Measurements from ENCODE around the gene PLSCR4. TPM values are rescaled to one million over a fixed set of nuclear protein-coding genes. Genes with fewer than 3 reads are reported as not detected.
"Not testable (repeated sequence)": the region's sequence is repeated elsewhere in the genome, so short reads cannot be mapped to it uniquely, and the experiment has no call there.

Gene PLSCR4, protein sequence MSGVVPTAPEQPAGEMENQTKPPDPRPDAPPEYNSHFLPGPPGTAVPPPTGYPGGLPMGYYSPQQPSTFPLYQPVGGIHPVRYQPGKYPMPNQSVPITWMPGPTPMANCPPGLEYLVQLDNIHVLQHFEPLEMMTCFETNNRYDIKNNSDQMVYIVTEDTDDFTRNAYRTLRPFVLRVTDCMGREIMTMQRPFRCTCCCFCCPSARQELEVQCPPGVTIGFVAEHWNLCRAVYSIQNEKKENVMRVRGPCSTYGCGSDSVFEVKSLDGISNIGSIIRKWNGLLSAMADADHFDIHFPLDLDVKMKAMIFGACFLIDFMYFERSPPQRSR
- total RNA-seq = 16.2 TPM
- long read RNA-seq, transcript PLSCR4-201 (9 exons, 3,303 nt) = major isoform, 10 of 21 reads
- long read RNA-seq, partial matches to known transcripts = 3 of 21 reads
- long read RNA-seq, other reads (novel, unspliced or antisense) = 5 of 21 reads

DNA sequence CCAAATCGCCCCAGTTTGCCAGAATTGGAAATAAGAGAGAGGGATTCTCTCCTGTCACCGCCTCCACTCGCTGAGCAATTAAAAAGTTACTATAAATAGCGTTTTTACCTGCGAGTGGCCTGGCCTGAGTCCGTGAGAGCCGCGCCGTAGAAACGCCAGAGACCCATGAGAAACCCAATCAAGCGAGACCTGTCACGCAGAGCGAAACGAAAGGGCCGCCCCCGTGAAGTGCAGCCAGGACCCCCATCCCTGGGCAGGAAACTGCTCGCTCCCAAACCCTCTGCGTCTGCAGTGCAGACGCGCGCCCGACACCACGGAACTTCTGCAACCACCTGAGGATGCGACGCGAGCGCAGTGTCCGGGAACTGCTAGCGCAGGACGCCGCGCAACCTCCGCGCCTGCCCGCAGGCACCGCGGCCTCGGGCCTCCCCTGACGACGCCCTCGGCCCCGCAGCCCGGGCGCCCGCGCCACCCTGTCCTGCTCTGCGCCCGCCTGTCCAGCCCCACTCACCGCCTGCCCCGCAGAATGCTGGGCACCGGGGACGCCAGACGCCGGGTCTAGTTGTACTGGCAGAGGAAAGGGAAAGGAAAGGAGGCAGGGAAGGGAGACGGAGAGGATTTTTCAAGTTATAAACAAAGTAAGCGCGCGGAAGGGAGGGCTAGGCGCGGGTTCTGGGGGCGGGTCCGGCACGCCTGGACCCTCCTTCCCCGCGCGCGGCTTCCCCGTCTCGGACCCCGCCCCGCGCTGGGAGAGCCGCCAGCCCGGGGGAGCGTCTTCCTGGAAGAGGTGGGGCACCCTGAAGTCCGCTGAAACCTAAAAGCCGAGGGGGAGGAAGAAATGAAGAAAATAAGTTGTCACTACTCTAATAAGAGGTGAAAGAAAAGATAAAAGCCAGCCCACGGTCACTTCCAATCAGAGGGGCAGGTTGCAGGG is at the start of gene PLSCR4:
PLSCR4 (minus strand) TSS at position 657 of the 934 bp plus-strand sequence. CDS start 29,034 bp downstream, outside the sequence.
- DNase-seq = peak; percentile 91
- peak; percentile 96 for ATAC-seq (ENCODE audit: poor library complexity)
- intact Hi-C loops (cut with DNase I) = no loop called here

DNA sequence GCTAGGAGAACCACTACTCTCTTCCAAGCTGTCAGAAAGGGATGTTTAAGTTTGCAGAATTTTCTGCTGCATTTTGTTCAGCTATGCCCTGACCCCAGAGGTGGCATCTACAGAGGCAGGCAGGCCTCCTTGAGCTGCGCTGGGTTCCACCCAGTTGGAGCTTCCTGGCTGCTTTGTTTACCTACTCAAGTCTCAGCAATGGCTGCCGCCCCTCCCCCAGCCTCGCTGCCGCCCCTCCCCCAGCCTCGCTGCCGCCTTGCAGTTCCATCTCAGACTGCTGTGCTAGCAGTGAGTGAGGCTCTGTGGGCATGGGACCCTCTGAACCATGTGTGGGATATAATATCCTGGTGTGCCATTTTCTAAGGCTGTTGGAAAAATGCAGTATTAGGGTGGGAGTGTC is 42.5 kb upstream of the PLSCR4 start:
- ATAC-seq (ENCODE audit: poor library complexity); DNase-seq; intact Hi-C loops (cut with DNase I): not testable (repeated sequence)

DNA sequence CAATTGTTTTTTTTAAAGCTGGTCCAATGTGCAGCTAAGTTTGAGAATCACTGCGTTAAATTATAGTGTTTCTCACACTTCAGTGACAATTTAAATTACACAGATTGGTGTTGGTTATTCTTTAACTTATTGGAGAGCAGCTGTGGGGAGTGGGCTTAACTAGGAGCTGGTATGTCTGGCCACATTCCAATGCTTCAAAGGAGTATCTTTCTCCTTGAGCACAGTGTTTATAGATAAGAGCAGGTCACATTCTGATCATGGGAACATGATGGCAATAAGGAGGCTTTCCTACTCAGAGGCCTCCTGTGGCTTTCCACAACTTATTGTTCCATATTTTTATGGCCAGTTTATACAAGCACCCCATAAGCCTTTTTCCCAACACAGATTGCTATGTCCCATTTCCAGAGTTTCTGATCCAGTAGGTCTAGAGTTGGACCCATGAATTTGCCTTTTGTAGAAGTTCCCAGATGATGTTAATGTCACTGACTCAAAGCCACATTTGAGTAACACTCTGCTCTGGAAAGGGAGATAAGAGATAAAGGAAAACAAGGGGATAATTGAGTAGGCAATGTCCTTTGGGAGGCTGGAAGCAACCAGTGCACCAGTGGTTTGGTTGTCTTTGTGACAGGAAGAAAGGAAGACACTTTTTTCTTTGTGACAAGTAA is 33.0 kb upstream of the PLSCR4 start:
- DNase-seq = no peak
- ATAC-seq (ENCODE audit: poor library complexity) = no peak
- intact Hi-C loops (cut with DNase I) = no loop called here

DNA sequence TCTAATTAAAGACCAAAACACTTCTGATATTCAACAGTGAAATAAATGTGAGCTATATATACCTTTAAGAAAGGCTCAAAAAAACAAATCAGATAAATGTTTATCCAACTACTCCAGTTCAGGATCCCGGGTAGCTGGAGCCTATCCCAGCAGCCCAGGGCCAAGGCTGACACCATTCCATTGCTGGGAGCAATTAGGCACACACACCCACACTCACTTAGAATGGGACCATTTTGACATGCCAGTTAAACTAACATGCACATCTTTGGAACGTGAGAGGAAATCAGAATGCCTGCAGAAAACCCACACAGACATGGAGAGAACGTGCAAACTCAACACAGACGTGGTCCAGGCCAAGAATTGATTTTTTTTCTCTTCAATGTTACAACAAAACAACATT is 30.0 kb upstream of the PLSCR4 start:
- ATAC-seq (ENCODE audit: poor library complexity) = no peak
- peak; percentile 48 for DNase-seq
- intact Hi-C loops (cut with DNase I) = no loop called here

DNA sequence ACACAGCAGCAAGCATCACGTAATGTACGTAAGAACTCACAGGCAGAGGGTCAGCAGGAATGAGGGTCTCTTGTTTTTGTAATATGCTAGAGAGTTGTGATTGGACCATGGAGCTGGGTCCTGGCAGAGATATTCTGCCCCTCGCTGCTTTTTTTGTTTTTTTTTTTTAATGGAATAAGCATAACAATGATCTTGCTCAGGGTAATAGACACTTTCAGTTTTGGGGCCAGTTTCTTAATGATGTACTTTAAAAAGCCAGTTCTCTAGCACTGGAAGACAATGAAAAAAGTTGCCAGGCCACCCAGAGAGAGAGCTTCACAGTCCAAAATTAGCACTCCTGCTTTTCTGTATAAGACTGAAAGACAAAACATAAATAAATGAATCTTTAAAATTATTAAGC is 29.0 kb upstream of the PLSCR4 start:
- ATAC-seq (ENCODE audit: poor library complexity) = no peak
- intact Hi-C loops (cut with DNase I) = no loop called here
- no peak for DNase-seq

DNA sequence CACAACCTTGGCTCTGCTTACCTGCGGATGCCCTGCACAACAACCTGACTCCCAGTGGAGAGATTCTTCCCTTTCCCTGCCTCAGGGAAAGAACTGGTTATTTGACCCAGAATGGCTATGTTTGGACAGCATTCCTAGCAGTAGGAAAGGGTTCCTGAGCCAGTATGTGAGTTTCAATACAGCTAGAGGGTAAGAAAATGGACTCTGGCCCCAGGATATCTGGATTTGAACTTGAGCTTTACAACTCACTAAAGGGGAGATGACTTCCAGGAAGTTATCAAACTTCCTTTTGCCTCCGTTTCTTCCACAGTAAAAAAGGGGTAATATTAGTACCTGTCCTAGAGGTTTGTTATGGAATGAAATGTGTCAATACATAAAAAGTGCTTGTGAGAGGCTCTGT is 28.1 kb upstream of the PLSCR4 start:
- DNase-seq = no peak
- intact Hi-C loops (cut with DNase I) = no loop called here
- no peak for ATAC-seq (ENCODE audit: poor library complexity)

DNA sequence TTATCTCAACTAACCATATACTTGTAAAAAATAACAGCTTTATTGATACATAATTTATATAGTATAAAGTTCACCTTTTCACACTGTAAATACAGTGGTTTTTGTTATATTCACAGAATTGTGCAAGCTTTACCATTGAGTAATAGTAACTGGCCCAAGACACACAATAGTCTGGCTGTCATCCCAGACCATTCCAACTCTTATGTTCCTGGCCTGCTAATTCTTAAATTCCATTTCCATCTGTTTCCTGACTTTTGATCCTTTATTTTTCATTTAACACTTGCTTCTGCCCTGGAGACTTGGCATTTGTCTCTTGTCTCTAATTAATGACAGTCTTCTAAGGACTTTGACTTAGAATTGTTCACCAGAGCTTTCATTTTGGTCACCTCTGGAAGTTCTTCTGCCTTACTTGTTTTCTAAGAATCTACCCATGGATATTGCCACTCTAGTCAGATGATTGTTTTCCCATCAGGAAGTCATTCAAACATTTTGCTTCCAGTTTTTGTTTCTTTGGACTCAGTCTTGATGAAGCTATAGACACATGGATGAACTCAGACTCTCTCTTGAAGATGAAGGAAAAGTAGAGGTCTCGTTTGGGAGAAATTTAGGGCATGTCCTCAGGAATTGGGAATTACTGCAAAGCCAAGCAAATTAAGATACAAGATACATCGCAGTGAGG is 27.2 kb upstream of the PLSCR4 start:
- intact Hi-C loops (cut with DNase I) = no loop called here
- DNase-seq (no peak), ATAC-seq (ENCODE audit: poor library complexity) (peak; percentile 80)

DNA sequence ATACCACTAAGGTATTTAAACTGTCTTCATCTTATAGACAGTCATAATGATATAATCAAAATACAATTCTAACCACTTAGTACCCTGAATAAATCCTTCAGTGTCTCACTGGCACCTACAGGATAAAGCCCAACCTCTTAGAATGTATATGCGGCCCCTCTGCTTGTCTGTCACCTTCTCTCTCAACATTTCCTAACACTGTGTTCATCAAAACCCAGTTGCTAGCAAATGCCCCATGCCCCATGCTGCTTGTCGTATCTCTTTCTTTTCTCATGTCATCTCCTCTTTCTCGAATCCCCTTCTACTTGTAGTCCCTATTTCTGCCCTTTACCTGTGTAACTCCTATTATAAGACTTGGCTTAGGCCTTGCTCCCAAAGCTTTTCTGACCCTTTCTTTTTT is 24.6 kb upstream of the PLSCR4 start:
- intact Hi-C loops (cut with DNase I) = no loop called here
- DNase-seq = no peak
- ATAC-seq (ENCODE audit: poor library complexity) = no peak

DNA sequence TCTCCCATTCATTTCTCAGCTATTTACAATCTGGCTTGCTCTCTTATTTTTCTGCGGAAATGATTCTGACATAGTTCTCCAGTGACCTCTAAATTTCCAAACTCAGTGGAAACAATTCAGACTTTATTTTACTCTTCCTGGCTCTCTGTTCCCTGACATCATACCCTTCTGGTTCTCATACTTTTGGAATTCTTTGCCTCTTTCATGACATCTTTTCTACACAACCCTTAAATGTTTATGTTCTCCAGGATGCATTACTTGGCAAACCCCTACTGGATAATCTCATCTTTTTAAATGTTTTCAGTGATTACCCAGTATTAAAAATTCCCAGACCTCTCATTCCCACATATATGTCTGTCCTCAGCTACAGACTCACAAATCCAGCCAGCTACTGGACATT is 23.9 kb upstream of the PLSCR4 start:
- DNase-seq (no peak), ATAC-seq (ENCODE audit: poor library complexity) (peak; percentile 69)
- intact Hi-C loops (cut with DNase I) = no loop called here

DNA sequence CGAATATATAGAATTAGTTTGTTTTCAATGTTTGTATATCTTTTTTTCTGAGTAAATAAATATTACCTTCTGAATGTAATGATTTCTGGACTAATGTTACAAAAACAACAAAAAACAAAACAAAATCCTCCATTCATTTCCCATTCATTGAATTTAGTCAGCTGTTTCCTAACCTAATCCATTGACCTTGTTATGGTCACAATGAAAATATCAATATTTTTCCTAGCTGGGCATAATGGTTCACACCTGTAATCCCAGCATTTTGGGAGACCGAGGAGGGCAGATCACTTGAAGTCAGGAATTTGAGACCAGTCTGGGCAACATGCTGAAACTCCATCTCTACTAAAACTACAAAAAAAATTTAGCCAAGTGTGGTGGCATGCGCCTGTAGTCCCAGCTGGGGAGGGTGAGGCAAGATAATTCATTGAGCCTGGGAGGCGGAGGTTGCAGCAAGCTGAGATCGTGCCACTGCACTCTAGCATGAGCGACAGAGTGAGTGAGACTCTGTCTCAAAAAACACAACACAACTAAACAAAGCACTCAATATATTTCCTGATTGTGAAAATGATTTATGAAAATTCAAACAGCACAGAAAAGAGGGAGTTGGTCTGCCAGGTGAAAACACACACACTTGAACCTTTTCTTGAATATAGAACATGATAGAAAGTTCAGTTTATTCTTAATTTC is 23.0 kb upstream of the PLSCR4 start:
- intact Hi-C loops (cut with DNase I) = no loop called here
- ATAC-seq (ENCODE audit: poor library complexity) = no peak
- DNase-seq = no peak

DNA sequence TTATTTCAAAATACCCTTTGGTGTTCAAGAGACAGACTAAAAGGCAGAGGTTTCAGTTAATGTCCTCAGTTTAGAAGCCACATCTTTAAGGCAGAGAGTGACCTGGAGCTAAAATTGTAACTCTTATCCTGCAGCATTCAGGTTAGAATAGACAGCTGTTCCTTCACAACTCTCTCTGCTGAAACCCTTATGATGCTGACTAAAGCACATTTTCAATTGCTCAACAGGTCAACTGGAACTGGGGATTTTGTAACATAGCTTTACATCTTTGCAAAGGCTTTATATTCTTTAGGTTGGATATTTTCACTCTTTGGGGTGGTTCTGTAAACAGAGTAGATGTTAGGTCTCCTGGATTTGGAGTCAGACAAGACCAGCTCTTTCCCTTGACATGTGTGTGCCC is 20.3 kb upstream of the PLSCR4 start:
- DNase-seq = no peak
- intact Hi-C loops (cut with DNase I) = no loop called here

DNA sequence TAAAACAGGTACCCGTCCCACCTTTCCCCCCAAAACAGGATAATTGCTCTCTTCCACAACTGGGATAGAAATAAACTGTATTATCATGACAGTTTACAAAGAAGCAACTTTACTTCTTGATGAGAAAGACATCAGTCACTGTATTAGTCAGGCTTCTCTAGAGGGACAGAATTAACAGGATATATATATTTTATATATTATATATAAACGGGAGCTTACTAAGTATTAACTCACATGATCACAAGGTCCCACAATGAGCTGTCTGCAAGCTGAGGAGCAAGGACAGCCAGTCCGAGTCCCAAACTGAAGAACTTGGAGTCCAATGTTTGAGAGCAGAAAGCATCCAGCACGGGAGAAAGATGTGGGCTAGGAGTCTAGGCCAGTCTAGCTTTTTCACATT is 18.4 kb upstream of the PLSCR4 start:
- ATAC-seq (ENCODE audit: poor library complexity) = no peak
- intact Hi-C loops (cut with DNase I) = no loop called here
- DNase-seq = no peak

More for the DNA sequence above, 20.3 kb upstream of the PLSCR4 start:
- no peak for ATAC-seq (ENCODE audit: poor library complexity)

DNA sequence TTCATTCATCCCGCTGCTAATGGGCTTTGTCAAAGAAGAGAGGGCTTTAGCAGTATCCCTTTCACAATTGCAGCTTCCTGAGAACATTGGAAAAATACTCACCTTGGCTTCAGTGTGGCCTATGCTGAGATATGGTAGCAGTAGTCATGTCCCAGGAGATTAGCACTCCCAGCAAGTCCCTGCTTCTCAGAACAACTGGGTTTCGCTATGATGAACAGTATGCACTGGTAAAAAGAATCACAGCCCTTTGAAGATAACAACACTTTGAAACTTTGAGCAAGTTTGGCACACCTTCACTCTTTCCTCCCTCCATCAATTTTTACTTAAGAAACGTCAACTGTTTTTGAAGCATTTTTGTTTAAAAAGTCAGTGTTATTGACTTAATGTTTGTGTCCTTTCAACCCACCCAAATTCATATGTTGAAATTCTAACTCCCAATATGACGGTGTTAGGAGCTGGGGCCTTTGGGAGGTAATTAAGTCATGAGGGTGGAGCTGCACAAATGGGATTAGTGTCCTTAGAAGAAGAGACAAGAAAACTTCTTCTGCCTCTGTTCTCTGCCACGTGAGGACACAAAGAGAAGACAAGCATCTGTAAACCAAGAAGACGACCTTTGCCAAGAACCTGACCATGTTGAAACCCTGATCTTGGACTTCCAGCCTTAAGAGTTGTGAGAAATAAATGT is 17.8 kb upstream of the PLSCR4 start:
- no peak for ATAC-seq (ENCODE audit: poor library complexity)
- intact Hi-C loops (cut with DNase I) = no loop called here
- DNase-seq = no peak

DNA sequence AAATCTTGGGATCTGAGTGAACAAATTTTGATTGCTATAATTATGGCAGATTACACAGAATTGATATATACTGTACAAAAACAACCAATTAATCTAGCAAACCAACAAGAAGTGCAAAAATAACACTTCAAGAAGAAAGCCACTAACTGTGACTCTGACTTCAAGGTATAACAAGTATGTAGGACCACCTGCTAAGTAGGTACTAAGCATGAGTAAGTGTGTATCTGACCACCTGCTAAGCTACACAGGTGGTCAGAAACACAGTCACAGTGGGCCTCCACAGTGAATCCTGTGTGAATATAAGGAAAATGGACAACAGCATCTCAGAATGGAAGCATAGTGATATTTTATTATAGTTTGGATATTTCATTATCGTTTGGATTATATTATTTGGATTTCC is 14.8 kb upstream of the PLSCR4 start:
- intact Hi-C loops (cut with DNase I) = no loop called here
- ATAC-seq (ENCODE audit: poor library complexity) (no peak), DNase-seq (no peak)

DNA sequence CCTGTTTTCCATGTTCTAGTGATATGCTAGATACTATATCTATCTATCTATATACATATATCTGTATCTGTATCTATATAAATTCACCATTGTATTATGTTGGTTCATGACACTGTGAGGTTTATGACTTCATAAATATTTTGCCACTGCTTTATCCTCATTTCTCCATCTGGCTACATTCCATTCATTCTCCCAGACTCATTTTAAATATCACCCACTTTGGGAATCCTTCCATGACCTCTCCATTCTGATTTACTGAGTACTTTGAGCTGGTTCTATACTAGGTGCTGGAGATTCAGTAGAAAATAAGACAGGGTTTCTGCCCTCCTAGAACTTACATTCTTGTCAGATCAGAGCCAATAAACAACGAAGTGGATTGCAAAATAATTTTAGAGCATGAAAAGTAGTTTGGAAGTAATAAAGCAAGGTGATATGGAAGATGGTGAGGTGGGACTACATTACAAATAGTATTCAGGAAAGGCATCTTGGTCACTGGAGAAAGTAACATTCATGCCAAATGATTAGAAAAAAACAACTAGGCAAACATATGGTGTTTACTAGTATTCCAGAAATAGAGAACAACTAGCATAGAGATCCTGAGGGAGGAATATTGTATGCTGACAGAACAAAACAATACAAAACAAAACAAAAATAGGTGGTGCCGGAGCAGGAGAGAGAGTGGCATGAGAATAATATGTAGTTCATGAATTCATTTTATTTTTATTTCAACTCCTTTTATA is 11.6 kb upstream of the PLSCR4 start:
- ATAC-seq (ENCODE audit: poor library complexity) (no peak), DNase-seq (no peak)
- intact Hi-C loops (cut with DNase I) = no loop called here

DNA sequence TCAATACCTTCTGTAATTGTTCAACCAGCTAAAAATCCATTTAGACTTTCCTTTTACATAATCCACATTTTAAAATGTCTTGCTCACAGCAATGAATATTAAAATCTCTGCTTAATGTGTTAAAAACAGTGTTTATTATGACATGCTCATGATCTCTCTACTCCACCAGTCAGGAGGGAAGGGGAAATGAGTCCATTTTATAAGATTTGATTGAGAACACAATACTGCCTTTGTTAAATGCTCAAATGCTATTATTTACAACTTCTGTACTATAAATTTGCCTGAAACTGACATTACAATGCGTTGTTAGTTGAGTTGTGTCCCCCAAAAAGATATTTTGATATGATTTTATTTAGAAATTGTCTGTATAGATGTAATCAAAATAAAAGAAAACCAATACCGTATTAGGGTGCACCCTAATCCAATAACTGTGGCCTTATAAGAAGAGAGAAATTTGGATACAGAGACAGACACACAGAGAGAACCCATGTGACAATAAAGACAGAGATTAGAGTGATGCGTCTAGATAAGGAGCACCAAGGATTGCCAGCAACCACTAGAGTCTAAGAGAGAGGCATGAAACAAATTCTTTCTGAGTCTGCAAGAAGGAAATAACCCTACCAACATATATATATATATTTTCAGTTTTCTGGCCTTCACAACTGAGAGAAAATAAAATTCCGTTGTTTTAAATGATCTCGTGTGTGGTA is 9.1 kb upstream of the PLSCR4 start:
- ATAC-seq (ENCODE audit: poor library complexity) (no peak), DNase-seq (no peak)
- intact Hi-C loops (cut with DNase I) = no loop called here
